ENCODE results near the gene RECQL5. TPM values are rescaled to one million over a fixed set of nuclear protein-coding genes. Genes with fewer than 3 reads are reported as not detected.

Gene RECQL5
- total RNA-seq, 4 donors from 2014 or later = 35.3 to 129 (median 63.6) TPM

DNA sequence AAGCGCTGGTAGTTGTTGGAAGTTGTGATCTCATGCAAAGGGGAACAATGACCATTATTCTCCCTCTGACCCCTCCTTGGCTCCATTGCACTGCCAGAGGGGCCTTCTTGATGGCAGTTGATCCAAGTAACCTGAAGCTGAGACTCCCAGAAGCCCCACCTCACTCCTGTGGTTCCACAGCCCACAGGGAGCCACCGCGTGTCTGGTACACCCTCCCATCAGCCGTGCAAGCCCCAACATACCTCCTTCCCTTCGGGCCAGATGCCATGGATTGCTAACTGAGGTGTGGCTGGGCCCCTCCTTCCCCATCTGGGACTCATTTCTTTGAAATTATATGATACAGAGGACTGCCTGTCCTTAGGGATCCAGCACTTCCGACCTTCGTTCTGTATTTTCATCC is 18.0 kb upstream of the RECQL5 start:
- Histone ChIP-seq H3K4me1 (peaks cover 94% of the 10 kb centered on the region), H3K4me3 (no peak overlapping the region), H3K27ac (peak overlapping the region; percentile 97), H3K27me3 (no peaks in the 10 kb centered on the region), H3K9me3 (no peaks in the 10 kb centered on the region), H3K36me3 (no peaks in the 10 kb centered on the region)
- TF ChIP-seq, protein P1, sequence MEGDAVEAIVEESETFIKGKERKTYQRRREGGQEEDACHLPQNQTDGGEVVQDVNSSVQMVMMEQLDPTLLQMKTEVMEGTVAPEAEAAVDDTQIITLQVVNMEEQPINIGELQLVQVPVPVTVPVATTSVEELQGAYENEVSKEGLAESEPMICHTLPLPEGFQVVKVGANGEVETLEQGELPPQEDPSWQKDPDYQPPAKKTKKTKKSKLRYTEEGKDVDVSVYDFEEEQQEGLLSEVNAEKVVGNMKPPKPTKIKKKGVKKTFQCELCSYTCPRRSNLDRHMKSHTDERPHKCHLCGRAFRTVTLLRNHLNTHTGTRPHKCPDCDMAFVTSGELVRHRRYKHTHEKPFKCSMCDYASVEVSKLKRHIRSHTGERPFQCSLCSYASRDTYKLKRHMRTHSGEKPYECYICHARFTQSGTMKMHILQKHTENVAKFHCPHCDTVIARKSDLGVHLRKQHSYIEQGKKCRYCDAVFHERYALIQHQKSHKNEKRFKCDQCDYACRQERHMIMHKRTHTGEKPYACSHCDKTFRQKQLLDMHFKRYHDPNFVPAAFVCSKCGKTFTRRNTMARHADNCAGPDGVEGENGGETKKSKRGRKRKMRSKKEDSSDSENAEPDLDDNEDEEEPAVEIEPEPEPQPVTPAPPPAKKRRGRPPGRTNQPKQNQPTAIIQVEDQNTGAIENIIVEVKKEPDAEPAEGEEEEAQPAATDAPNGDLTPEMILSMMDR (IDR thresholded peaks at IDR 0.05) = no peak
- TF ChIP-seq POLR2AphosphoS5 (IDR thresholded peaks at IDR 0.05) = peak in 2 of 3 donors; percentile 43 to 71
- peak in 1 of 2 donors; percentile 87 for DNase-seq (ENCODE audit: low spot score in 2 of 2)
- WGBS = 26% methylated on average over 7 of the region's 7 CpGs

DNA sequence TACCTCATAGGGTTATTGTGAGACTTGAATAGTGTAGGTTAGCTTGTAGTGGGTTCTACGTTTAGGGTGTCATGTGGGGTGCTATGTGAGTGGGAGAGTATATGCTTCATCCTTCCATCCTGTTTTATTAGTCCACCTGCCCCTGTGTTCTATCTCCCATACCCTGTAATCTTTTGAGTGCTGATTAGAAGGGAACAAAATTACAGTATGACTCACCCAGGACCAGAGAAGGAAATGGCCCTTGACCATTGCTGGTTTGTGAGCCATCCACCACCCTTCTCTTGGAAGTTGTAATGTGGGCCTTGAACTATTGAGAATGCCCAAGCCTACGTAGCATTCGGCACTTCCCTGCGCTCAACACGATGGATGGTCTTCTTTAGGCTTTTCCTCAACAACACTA is 17.3 kb upstream of the RECQL5 start:
- 96% methylated on average over 5 of the region's 5 CpGs for WGBS
- Histone ChIP-seq H3K36me3 (no peaks in the 10 kb centered on the region), H3K9me3 (no peaks in the 10 kb centered on the region), H3K27me3 (no peaks in the 10 kb centered on the region), H3K4me3 (no peak overlapping the region), H3K4me1 (peaks cover 94% of the 10 kb centered on the region), H3K27ac (peak overlapping the region; percentile 97)
- TF ChIP-seq, protein P1 (IDR thresholded peaks at IDR 0.05) = no peak
- TF ChIP-seq POLR2AphosphoS5 (IDR thresholded peaks at IDR 0.05) (no peak), POLR2A (IDR thresholded peaks at IDR 0.05) (no peak), EP300 (IDR thresholded peaks at IDR 0.05) (no peak)
- no peak for DNase-seq (ENCODE audit: low spot score in 2 of 2)

DNA sequence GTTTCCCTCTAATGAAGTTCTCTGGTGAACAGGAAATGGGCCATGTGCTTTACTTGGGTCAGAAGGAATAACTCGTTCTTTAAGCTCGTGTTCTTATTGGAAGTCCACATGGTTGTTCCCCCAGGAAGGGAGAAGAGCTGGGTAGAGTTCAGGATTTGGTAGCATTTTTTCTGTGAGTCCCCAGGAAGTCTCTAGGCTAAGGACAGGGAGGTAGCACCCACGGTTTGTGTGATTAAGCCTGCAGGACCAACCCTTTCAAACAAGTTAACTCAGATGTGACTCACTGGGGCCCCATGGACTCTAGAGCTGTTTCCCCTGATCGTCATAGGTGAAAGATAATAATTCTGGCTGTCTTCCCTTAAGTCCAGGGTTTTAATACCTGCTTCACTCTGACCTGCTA is 16.6 kb upstream of the RECQL5 start:
- Histone ChIP-seq H3K4me1 (peaks cover 94% of the 10 kb centered on the region), H3K4me3 (no peak overlapping the region), H3K9me3 (no peaks in the 10 kb centered on the region), H3K36me3 (peaks cover 1% of the 10 kb centered on the region), H3K27ac (peak overlapping the region; percentile 97), H3K27me3 (no peaks in the 10 kb centered on the region)
- WGBS = 43% methylated on average over 4 of the region's 4 CpGs
- no peak for DNase-seq (ENCODE audit: low spot score in 2 of 2)
- TF ChIP-seq POLR2AphosphoS5 (IDR thresholded peaks at IDR 0.05) = no peak
- TF ChIP-seq, protein P1 (IDR thresholded peaks at IDR 0.05) = no peak
- no peak for TF ChIP-seq EP300 (IDR thresholded peaks at IDR 0.05)
- TF ChIP-seq POLR2A (IDR thresholded peaks at IDR 0.05) = no peak

DNA sequence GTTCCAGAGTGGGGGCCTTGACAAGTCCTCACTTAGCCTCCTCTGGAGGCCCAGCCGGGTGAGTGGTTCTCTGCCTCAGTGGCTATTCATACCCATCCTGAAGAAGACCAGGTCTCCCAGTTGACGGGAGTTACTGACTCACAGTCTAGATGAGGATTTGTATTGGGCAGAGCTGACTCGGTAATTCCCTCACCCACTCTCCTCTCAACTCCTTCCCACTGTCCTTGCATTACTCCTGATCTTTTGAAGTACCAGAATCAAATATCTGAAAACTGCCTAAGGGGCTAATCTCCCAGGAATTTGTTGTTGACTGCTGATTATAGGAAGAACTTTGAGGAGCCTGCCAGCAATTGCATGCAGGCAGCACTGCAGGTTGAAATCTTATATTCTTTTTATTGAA is 14.3 kb upstream of the RECQL5 start:
- Histone ChIP-seq H3K4me1 (peaks cover 76% of the 10 kb centered on the region), H3K36me3 (peaks cover 13% of the 10 kb centered on the region), H3K27me3 (no peaks in the 10 kb centered on the region), H3K4me3 (no peak overlapping the region), H3K27ac (peak overlapping the region; percentile 66), H3K9me3 (no peaks in the 10 kb centered on the region)
- no peak for DNase-seq (ENCODE audit: low spot score in 2 of 2)
- 45% methylated on average over 3 of the region's 3 CpGs for WGBS
- TF ChIP-seq POLR2A (IDR thresholded peaks at IDR 0.05) (no peak), EP300 (IDR thresholded peaks at IDR 0.05) (no peak), POLR2AphosphoS5 (IDR thresholded peaks at IDR 0.05) (no peak)
- TF ChIP-seq, protein P1 (IDR thresholded peaks at IDR 0.05) = no peak

DNA sequence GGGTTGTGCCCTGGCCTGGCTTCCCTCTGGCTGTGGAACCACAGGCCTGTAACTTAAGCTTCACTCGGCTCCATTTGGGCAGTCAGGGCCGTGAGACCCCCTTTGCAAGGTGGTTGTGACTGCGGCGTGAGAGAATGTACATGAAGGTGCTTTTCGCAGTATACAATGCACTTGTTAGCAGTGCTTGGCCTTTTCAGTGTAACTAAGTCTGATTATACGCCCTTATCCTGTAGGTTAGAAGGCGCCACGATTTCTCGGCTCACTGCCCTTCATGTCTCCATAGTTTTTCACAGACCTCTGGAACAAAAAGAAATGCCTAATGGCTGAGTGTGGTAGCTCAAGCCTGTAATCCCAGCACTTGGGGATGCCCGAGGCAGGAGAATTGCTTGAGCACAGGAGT is 13.5 kb upstream of the RECQL5 start:
- H3K36me3 ChIP-seq = peaks cover 20% of the 10 kb centered on the region
- no peaks in the 10 kb centered on the region for H3K9me3 ChIP-seq
- H3K4me3 ChIP-seq = no peak overlapping the region
- TF ChIP-seq EP300 (IDR thresholded peaks at IDR 0.05) (no peak), POLR2A (IDR thresholded peaks at IDR 0.05) (no peak), POLR2AphosphoS5 (IDR thresholded peaks at IDR 0.05) (no peak)
- TF ChIP-seq, protein P1 (IDR thresholded peaks at IDR 0.05) = no peak
- peak overlapping the region; percentile 66 for H3K27ac ChIP-seq
- WGBS = 82% methylated on average over 10 of the region's 10 CpGs
- no peaks in the 10 kb centered on the region for H3K27me3 ChIP-seq
- no peak for DNase-seq (ENCODE audit: low spot score in 2 of 2)
- H3K4me1 ChIP-seq = peaks cover 69% of the 10 kb centered on the region
